ENCODE results near the gene PTBP2.
A peak's percentile ranks its signal among the peaks of the same experiment; 100 is the strongest.

The PTBP2 gene

DNA sequence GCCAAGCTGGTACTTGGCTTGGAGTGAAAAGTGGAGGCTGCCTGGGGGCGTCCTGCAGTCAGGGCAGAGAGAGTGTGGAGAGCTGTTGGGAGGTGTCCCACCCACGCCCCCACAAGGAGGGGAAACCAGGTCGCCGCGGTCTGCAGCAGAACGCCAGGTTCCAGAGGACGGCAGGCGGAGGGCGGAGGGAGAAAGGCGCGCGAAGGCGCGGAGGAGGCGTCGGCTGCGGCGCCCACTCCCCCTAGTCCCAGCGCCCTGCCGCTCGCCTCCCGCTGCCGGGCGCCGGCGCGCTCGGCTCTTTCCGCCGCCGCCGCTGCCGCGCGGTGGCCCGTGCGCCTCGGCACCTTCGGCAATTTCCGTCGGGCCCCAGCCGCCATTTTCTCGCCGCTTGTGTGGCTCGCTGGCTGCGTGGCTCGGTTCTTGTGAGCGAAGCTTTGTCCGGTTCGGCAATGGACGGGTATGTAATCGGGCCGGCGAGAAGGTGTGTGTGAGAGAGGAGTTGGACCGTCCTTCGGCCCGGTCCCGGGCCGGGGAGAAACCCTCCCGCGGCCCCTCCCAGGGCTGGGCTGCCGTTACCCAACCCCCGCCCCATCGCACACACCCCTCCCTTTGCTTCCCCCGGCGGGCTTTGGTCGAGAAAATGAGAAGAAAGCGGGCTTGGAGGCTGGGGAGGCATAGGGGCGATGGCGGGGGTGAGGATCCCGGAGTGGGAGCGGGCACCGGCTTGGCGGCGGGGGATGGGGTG is at the start of gene PTBP2:
Gene PTBP2 (plus strand): TSS at position 369 of the 745 bp plus-strand sequence. CDS start 81 bp downstream, at position 450.
- no peak for DNase-seq (ENCODE audit: low read depth)
- TF ChIP-seq CTCF (IDR thresholded peaks at IDR 0.05; ENCODE audit: control insufficient read depth, insufficient read depth, low read depth, low read length, missing control alignments) = no peak
- peak within 1 kb of the TSS; percentile 94 for H3K4me3 ChIP-seq (ENCODE audit: control insufficient read depth, low read depth, low read length)

DNA sequence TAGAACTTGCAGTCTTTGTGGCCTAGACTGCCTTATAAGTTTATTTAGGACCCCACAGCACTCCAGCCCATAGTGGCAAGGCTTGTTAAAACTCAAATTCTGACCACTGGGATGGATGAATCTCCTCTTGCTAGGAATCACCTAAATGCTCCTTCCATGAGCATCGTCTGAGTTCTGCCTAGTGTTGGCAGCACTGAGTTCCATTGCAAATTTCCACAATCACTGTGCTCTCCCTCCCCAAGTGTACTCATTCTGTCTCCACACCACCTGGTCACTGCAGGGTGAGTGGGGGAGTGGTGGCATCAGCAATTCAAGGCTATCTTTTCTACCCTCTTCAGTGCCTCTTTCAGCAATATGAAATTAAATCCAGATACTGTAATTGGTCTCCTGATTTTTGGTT is 46.7 kb upstream of the PTBP2 start:
- no peak for TF ChIP-seq CTCF (IDR thresholded peaks at IDR 0.05; ENCODE audit: control insufficient read depth, insufficient read depth, low read depth, low read length, missing control alignments)
- H3K4me3 ChIP-seq (ENCODE audit: control insufficient read depth, low read depth, low read length) = no peak overlapping the region
- no peak for DNase-seq (ENCODE audit: low read depth)

- DNase-seq (ENCODE audit: low read depth) = no peak
These were observed 39.5 kb upstream of the PTBP2 start for GRCh38 chr1:96682056-96682455.

GRCh38 chr1:96683931-96684330 is 37.7 kb upstream of the PTBP2 start:
- TF ChIP-seq CTCF (IDR thresholded peaks at IDR 0.05; ENCODE audit: control insufficient read depth, insufficient read depth, low read depth, low read length, missing control alignments) = no peak
- no peak overlapping the region for H3K4me3 ChIP-seq (ENCODE audit: control insufficient read depth, low read depth, low read length)
- no peak for DNase-seq (ENCODE audit: low read depth)

More at GRCh38 chr1:96682056-96682455, 39.5 kb upstream of the PTBP2 start:
- H3K4me3 ChIP-seq (ENCODE audit: control insufficient read depth, low read depth, low read length) = no peak overlapping the region
- no peak for TF ChIP-seq CTCF (IDR thresholded peaks at IDR 0.05; ENCODE audit: control insufficient read depth, insufficient read depth, low read depth, low read length, missing control alignments)

GRCh38 chr1:96684744-96685143 is 36.8 kb upstream of the PTBP2 start:
- no peak for TF ChIP-seq CTCF (IDR thresholded peaks at IDR 0.05; ENCODE audit: control insufficient read depth, insufficient read depth, low read depth, low read length, missing control alignments)
- H3K4me3 ChIP-seq (ENCODE audit: control insufficient read depth, low read depth, low read length) = no peak overlapping the region

DNA sequence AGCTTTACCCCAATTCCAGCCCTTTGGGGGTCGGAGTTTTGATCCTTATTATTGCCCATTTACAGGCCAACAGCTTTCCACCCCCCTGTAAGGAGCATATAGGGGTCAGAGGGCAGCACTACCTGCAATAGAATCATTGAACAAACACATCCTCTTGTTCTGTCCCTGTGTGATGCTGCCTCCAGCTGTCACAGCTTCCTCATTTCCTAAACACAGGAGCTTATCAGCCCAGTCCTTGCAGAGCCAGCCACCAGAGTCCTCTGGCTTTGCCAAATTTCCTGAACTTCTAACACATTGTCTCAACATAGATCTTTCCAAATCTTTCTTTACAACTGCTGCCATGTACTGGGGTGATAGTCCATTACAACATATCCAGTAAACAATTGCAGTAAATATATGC is 32.8 kb upstream of the PTBP2 start:
- DNase-seq (ENCODE audit: low read depth) = no peak
- no peak overlapping the region for H3K4me3 ChIP-seq (ENCODE audit: control insufficient read depth, low read depth, low read length)
- TF ChIP-seq CTCF (IDR thresholded peaks at IDR 0.05; ENCODE audit: control insufficient read depth, insufficient read depth, low read depth, low read length, missing control alignments) = no peak

More at GRCh38 chr1:96684744-96685143, 36.8 kb upstream of the PTBP2 start:
- no peak for DNase-seq (ENCODE audit: low read depth)
